Loucy (cell line): Measurements from ENCODE around the gene C16orf54.
"Not testable (repeated sequence)": the region's sequence is repeated elsewhere in the genome, so short reads cannot be mapped to it uniquely, and the experiment has no call there.

Source experiments
- CTCF ChIP-seq: fragments of 200-600 bp; sonication (generic); conservative IDR thresholded peaks from 2 replicates; pipeline ENCODE4 v1.5.1; 2014; ENCODE audit warnings: mild to moderate bottlenecking, antibody characterized with exemption, low read length
- EZH2phosphoT487 ChIP-seq: fragments of 200-600 bp; IDR thresholded peaks from 2 replicates; pipeline ENCODE4 v1.6.1; 2018; ENCODE audit warnings: antibody characterized with exemption, mild to moderate bottlenecking, moderate library complexity, borderline replicate concordance

GRCh38 chr16:29772330-29772729 lies 26.5 kb upstream of the C16orf54 start:
- TF ChIP-seq CTCF, EZH2phosphoT487: not testable (repeated sequence)
